GM21528 (cell line): ENCODE measurements around the gene CCNY.
"Not testable (repeated sequence)": the region's sequence is repeated elsewhere in the genome, so short reads cannot be mapped to it uniquely, and the experiment has no call there.

ENCODE experiments used
- ATAC-seq: cut with Tn5 transposase; IDR thresholded peaks from one replicate; pipeline ENCODE4 v1.9.1; 2021; ENCODE audit warnings: mild to moderate bottlenecking, moderate library complexity; ENCODE audit not compliant: unreplicated experiment, low FRiP score

CCNY gene

DNA sequence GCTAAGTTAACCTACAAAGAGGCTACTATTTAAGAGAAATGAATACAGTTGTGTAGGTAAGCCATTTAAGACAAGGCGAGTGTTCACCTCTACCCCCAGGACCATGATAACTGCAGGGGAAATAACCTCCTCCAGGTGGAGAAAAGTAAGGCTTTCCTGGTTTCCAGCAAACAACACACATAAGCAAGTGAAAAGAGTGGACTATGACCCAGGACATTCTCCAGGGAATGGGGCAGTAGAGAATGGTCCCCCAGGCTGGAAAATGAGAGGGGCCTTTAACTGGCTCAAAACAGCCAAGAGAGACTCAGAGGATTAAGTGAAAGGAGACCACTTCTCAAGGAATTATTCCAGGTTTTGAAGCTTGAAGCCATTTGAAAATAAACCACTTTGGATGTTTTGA is 167.8 kb downstream of the CCNY start:
- ATAC-seq: no peak

- no peak for ATAC-seq
Measured at GRCh38 chr10:35505241-35505873, 169.0 kb downstream of the CCNY start.

DNA sequence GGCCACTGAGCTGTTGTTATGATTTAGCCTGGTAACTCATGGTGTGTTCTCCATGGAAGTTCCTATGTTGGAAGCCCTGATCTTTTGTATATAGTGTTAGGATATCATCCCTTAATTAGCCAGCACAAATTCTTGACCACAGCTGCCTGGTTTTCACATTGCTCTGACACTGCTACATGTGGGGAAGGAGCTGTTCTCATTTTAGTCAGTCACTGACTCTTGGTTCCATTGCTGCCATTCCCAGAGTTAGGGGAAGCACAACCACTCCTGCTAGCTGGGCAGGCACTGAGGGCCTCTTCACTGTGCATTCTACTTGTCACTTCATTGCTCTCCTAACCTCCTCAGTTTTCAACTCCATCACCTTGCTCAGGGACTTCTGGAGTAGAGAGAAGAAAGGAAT is 170.4 kb downstream of the CCNY start:
- ATAC-seq: no peak

GRCh38 chr10:35507519-35508109 is 171.3 kb downstream of the CCNY start:
- ATAC-seq: no peak

GRCh38 chr10:35508647-35509046 is 172.3 kb downstream of the CCNY start:
- ATAC-seq: no peak

- ATAC-seq: no peak
Measured at GRCh38 chr10:35510891-35511290, 174.6 kb downstream of the CCNY start.

GRCh38 chr10:35511647-35512046 is 175.3 kb downstream of the CCNY start:
- ATAC-seq: no peak

DNA sequence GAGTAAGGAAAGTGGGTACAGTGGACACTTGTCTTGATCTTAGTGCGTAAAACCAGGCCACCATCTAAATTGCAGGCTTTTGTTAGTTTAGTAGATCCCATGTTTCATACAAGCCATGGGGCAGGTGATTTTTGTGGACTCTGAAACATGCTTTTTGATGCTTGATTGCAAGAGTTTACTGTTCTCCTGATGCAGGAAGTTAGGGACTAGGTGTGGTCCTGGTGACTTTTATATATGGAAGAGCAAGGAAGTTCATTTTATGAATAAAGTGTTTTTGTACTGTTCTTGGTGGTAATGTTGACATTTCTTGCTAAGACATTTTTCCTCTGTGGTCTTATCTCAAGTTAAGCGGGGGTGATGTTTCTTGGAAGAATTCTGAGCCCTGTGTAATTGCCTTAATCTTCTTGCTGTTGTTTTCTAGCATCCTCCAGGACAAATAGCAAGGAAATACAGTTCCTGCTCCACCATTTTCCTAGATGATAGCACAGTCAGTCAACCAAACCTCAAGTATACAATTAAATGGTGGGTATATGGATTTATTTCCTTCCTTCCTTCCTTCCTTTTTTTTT is 179.9 kb downstream of the CCNY start:
- ATAC-seq: no peak

GRCh38 chr10:35517431-35518181 is 181.3 kb downstream of the CCNY start:
- ATAC-seq: no peak

DNA sequence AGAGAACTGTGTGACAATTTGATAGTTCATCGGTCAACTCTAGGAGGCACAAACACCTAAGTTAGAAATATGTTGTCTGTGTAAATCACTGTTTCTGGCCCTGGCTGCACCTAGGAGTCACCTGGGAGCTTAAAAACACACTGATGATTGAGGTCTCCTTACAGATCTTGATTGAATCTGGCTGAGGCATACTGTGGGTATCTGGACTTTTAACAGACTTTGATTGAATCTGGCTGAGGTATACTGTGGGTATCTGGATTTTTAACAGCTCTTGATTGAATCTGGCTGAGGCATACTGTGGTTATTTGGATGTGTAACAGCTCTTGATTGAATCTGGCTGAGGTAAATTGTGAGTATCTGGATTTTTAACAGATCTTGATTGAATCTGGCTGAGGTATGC is 181.9 kb downstream of the CCNY start:
- ATAC-seq: not testable (repeated sequence)

DNA sequence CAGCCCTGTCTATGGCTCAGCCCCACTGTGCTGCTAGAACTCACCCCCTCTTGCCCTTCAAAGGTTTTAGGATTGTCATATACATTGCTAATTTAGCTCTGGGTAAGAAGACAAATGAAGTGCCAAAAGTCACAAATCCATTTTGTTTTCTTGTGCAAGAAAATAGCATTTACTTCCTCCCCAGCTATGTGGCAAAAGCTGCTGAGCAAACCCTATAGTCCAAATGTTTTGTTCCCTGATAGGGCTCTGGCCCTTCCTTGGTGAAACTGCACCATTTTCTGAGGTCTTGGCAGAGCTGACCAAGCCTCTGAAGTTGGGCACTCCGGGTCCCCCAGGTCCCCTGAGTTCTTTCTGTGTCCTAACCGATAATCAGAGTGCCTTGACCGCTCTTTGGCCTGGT is 184.7 kb downstream of the CCNY start:
- no peak for ATAC-seq

GRCh38 chr10:35523670-35524225 is 187.4 kb downstream of the CCNY start:
- ATAC-seq: no peak

GRCh38 chr10:35526746-35527145 is 190.4 kb downstream of the CCNY start:
- ATAC-seq: no peak

DNA sequence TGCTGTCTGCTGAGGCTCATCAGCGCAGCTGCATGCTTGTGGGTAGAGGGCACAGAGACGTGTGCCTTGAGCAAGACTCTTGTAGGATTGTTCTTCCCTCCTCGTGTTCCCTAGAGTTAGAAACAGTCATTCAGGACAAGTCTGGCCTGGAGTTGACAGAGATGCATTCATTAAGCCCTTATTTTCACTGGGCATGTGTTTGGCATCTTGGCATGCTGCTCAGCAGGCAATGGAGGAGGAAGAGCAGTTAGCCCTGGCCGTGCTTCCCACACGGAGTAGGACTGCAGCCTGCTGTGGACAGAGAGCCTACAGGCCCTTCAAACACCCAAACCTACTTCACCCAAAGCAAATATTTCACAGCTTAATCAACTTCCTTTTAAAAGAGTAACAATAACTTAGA is 195.8 kb downstream of the CCNY start:
- ATAC-seq: no peak

DNA sequence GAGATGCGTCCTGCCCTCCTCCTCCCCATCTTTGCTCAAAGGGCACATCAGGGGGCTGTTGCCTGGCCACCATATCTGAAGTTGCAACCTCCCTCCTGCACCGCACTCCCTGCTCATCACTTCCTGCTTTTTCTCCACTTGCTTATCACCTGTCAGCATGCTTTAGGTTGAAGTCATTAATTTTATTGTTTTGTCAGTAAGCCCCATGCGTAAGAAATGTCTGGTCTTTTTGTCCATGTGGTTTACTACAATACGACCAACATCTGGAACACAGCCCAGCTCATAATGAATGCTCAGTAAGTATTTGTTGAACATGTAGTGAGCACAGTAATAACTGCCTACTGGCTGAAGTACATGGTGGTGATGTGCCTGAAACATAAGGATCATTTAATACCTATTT is 197.3 kb downstream of the CCNY start:
- ATAC-seq: no peak

- no peak for ATAC-seq
Measured at GRCh38 chr10:35535136-35535535, 198.8 kb downstream of the CCNY start.

DNA sequence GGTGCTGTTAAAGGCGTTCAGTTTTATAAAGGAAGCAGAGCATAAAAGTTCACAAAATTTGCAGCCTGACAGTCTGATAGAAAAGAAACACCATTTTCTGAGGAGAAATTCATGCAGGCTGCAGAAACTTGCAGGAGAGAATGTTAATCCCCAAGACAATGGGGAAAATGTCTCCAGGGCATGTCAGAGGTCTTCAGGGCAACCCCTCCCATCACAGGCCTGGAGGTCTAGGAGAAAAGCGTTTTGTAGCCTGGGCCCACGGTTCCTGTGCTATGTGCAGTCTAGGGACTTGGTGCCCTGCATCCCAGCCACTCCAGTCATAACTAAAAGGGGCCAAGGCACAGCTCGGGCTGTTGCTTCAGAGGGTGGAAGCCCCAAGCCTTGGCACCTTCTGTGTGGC is 200.5 kb downstream of the CCNY start:
- no peak for ATAC-seq

- ATAC-seq: not testable (repeated sequence)
Measured at GRCh38 chr10:35537925-35538324, 201.6 kb downstream of the CCNY start.

DNA sequence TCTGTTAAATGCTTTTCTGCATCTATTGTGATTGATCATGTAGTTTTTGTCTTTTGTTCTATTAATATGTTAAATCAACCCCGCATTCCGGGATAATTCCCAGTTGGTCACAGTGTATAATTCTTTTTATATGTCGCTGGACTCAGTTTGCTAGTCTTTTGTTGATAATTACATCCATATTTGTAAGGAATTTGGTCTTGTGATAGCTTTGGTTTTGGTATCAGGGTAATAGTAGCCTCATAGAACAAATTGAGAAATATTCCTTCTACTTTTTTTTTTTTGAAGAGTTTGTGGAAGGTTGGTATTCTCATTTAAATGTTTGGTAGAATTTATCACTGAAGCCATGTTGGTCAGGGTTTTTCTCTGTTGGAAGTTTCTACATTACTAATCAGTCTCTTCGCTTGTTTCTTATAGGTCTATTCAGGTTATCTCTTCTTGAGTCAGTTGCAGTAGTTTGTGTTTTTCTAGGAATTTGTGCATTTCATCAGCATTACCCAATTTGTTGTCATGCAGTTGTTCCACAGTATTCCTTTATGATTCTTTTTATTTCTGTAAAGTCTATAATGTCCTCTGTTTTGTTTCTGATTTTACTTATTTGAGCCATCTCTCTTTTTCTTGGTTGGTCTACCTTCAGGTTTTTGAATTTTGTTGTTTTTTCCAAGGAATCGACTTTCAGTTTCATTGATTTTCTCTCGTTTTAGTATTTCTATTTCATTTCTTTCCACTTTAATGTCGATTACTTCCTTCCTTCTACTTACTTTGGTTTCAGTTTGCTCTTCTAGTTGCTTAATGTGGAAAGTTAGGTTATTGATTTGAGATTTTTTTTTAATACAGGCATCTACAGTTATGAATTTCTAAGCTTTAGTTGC is 204.2 kb downstream of the CCNY start:
- ATAC-seq: no peak

DNA sequence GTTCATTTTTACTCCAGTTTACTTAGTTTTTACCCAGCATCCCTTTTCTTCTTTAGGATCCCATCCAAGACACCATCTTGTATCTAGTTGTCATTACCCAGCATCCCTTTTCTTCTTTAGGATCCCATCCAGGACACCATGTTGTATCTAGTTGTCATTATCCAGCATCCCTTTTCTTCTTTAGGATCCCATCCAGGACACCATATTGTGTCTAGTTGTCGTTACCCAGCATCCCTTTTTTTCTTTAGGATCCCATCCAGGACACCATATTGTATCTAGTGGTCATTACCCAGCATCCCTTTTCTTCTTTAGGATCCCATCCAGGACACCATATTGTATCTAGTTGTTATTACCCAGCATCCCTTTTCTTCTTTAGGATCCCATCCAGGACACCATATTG is 205.4 kb downstream of the CCNY start:
- no peak for ATAC-seq
